Sigmoid colon (tissue), 7 donors: ENCODE data around the gene SMAD5. TPM values are rescaled to one million over a fixed set of nuclear protein-coding genes. Genes with fewer than 3 reads are reported as not detected.

Experiments
- DNase-seq: peaks from one replicate; pipeline ENCODE4 v3.0.0-alpha.2; 2019
- H3K27ac ChIP-seq, 4 donors: fragments of 200-600 bp; sonication (generic); one replicate each; pipeline ENCODE4 v1.5.1; 2016 to 2019; ENCODE audit warnings: mild to moderate bottlenecking in 1 of 4
- H3K27me3 ChIP-seq, 3 donors: fragments of 200-600 bp; sonication (generic); one replicate each; pipeline ENCODE4 v1.5.1; 2019; ENCODE audit warnings: mild to moderate bottlenecking in 1 of 3
- H3K36me3 ChIP-seq, 4 donors: fragments of 200-600 bp; sonication (generic); one replicate each; pipeline ENCODE4 v1.5.1; 2016 to 2019
- H3K4me1 ChIP-seq, 4 donors: fragments of 200-600 bp; sonication (generic); one replicate each; pipeline ENCODE4 v1.5.1; 2017 to 2019
- H3K4me3 ChIP-seq, 4 donors: fragments of 200-600 bp; sonication (generic); one replicate each; pipeline ENCODE4 v1.5.1; 2017 to 2019; ENCODE audit warnings: mild to moderate bottlenecking in 2 of 4, moderate library complexity in 1 of 4
- H3K9me3 ChIP-seq, 4 donors: fragments of 200-600 bp in 3 of 4; sonication (generic) in 3 of 4; one replicate each; pipeline versions ENCODE4 v1.5.1 to v1.6.1; 2013 to 2019
- EP300 ChIP-seq, 4 donors: sonication (generic); formaldehyde crosslinking; IDR thresholded peaks; one replicate each; pipeline ENCODE4 v1.6.1; 2017; ENCODE audit warnings: antibody characterized with exemption in 4 of 4
- POLR2A ChIP-seq, 2 donors: fragments of 450-650 bp; IDR thresholded peaks; one replicate each; pipeline ENCODE4 v1.6.1; 2016; ENCODE audit warnings: antibody characterized with exemption in 2 of 2, mild to moderate bottlenecking in 2 of 2, moderate library complexity in 2 of 2
- POLR2AphosphoS5 ChIP-seq, 4 donors: sonication (generic); formaldehyde crosslinking; IDR thresholded peaks; one replicate each; pipeline ENCODE4 v1.6.1; 2017; ENCODE audit warnings: antibody characterized with exemption in 4 of 4
- WGBS, 2 donors: extraction: QIAGEN DNeasy Blood & Tissue Kit; methylation state at CpG; one replicate each; pipeline ENCODE4 v1.1.7; 2013; 5-methylcytosine and 5-hydroxymethylcytosine counted together
- intact Hi-C: fragments of 100-400 bp; cut with DNase I; formaldehyde crosslinking; loops from one replicate; pipeline ENCODE4 v1.15.1; 2023
- polyA plus RNA-seq, 3 donors: library from polyadenylated mRNA; stranded (reverse); fragments of 200-250 nt; gene quantifications; one replicate each; pipeline ENCODE4 v1.2.3, GENCODE V29; 2013
- total RNA-seq, 4 donors: library from RNA; depleted of rRNA; stranded (reverse); fragments of >200 nt; gene quantifications; one replicate each; pipeline ENCODE4 v1.1.0, GENCODE V29; 2016
- TF ChIP-seq, protein P1 (sequence below), 4 experiments: fragments of 450-650 bp in 3 of 4; fragments of 200-600 bp in 1 of 4; IDR thresholded peaks; one replicate each; pipeline ENCODE4 v1.5.1; 2016 to 2019; ENCODE audit warnings: antibody characterized with exemption in 4 of 4, mild to moderate bottlenecking in 3 of 4, moderate library complexity in 2 of 4
- donor health status: healthy with polysubstance abuse.
- donor health status: Bipolar disorder and iron deficiency.
- donor health status: healthy.

Gene SMAD5
- total and polyA plus RNA-seq, 7 donors = 4.9 to 85.0 (median 47.6) TPM

GRCh38 chr5:136213919-136214493, 81.4 kb downstream of the SMAD5 start:
- intact Hi-C loops = loop anchor here (5.0 to 10.0 kb wide), 2 partner anchors 127 to 649 kb away; no protein-coding TSS in a partner anchor
- Histone ChIP-seq H3K4me1 (no peaks in the 10 kb centered on the region), H3K36me3 (no peaks in the 10 kb centered on the region), H3K27me3 (peaks cover 0 to 12% (median 7%) of the 10 kb centered on the region in 3 donors), H3K27ac (no peak overlapping the region), H3K4me3 (no peak overlapping the region), H3K9me3 (no peaks in the 10 kb centered on the region)
- TF ChIP-seq POLR2AphosphoS5 (IDR thresholded peaks at IDR 0.05) (no peak), POLR2A (IDR thresholded peaks at IDR 0.05) (no peak), EP300 (IDR thresholded peaks at IDR 0.05) (no peak)
- TF ChIP-seq, protein P1, sequence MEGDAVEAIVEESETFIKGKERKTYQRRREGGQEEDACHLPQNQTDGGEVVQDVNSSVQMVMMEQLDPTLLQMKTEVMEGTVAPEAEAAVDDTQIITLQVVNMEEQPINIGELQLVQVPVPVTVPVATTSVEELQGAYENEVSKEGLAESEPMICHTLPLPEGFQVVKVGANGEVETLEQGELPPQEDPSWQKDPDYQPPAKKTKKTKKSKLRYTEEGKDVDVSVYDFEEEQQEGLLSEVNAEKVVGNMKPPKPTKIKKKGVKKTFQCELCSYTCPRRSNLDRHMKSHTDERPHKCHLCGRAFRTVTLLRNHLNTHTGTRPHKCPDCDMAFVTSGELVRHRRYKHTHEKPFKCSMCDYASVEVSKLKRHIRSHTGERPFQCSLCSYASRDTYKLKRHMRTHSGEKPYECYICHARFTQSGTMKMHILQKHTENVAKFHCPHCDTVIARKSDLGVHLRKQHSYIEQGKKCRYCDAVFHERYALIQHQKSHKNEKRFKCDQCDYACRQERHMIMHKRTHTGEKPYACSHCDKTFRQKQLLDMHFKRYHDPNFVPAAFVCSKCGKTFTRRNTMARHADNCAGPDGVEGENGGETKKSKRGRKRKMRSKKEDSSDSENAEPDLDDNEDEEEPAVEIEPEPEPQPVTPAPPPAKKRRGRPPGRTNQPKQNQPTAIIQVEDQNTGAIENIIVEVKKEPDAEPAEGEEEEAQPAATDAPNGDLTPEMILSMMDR (IDR thresholded peaks at IDR 0.05) = no peak
- no peak for DNase-seq
- WGBS, 2 donors = 71 to 81% methylated on average over 9 of the region's 9 CpGs

DNA sequence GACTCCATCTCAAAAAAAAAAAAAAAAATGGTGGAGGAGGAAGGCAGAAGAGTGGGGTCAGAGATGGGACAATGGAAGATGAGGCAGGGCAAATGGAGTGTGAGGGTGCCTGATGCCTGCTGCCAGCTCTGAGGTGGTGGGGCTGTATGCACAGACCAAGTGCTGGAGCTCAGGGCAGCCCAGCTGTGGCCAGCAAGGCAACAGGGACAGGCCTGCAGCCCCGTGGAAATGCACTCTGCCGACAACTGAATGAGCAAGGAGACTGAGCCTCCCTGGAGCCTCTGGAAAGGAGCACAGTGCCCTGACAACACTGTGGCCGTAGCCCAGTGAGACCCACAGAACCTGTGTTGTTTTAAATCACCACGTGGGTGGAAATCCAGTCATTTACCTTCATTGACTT, 83.2 kb downstream of the SMAD5 start:
- H3K4me3 ChIP-seq = no peak overlapping the region
- peaks cover 0 to 3% (median 0%) of the 10 kb centered on the region in 4 donors for H3K9me3 ChIP-seq
- WGBS, 2 donors = 88 to 90% methylated on average over 4 of the region's 4 CpGs
- H3K36me3 ChIP-seq = no peaks in the 10 kb centered on the region
- peaks cover 0 to 12% (median 7%) of the 10 kb centered on the region in 3 donors for H3K27me3 ChIP-seq
- H3K27ac ChIP-seq = no peak overlapping the region
- intact Hi-C loops = loop anchor here (10.0 kb wide), 1 partner anchor 651 kb away; no protein-coding TSS in a partner anchor
- no peaks in the 10 kb centered on the region for H3K4me1 ChIP-seq
- TF ChIP-seq, protein P1 (IDR thresholded peaks at IDR 0.05) = no peak
- TF ChIP-seq EP300 (IDR thresholded peaks at IDR 0.05) (no peak), POLR2A (IDR thresholded peaks at IDR 0.05) (no peak), POLR2AphosphoS5 (IDR thresholded peaks at IDR 0.05) (no peak)
- no peak for DNase-seq

DNA sequence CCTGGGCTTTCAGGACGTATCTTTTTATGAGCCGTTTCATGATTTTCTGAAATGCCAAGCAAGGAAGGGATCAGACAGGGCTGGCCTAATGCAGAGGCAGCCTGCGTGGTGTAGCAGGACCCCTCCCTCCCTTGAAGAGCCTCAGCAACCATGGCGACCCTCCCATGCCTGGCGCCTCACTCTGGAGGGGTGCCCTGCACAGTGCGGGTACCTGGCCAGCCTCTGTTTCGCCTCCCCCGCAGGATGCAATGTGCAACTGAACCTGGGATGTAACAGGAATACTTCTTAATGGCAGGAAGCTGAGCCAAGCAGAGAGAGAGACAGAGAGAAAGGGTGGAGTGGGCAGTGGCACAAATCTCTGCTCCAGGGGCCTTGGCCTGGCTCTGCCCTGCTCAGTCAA, 83.6 kb downstream of the SMAD5 start:
- no peaks in the 10 kb centered on the region for H3K4me1 ChIP-seq
- DNase-seq = no peak
- no peaks in the 10 kb centered on the region for H3K36me3 ChIP-seq
- intact Hi-C loops = loop anchor here (10.0 kb wide), 1 partner anchor 651 kb away; no protein-coding TSS in a partner anchor
- peaks cover 0 to 12% (median 7%) of the 10 kb centered on the region in 3 donors for H3K27me3 ChIP-seq
- no peak overlapping the region for H3K4me3 ChIP-seq
- WGBS, 2 donors = 92% methylated on average over 8 of the region's 8 CpGs
- peaks cover 0 to 3% (median 0%) of the 10 kb centered on the region in 4 donors for H3K9me3 ChIP-seq
- TF ChIP-seq POLR2A (IDR thresholded peaks at IDR 0.05) (no peak), EP300 (IDR thresholded peaks at IDR 0.05) (no peak), POLR2AphosphoS5 (IDR thresholded peaks at IDR 0.05) (no peak)
- TF ChIP-seq, protein P1 (IDR thresholded peaks at IDR 0.05) = no peak
- no peak overlapping the region for H3K27ac ChIP-seq

- TF ChIP-seq POLR2AphosphoS5 (IDR thresholded peaks at IDR 0.05) (no peak), POLR2A (IDR thresholded peaks at IDR 0.05) (no peak), EP300 (IDR thresholded peaks at IDR 0.05) (no peak)
- TF ChIP-seq, protein P1 (IDR thresholded peaks at IDR 0.05) = no peak
- no peak overlapping the region for H3K27ac ChIP-seq
- no peak for DNase-seq
- 92 to 96% methylated on average over 4 of the region's 4 CpGs for WGBS, 2 donors
- intact Hi-C loops = no loop called here
- peaks cover 0 to 3% (median 0%) of the 10 kb centered on the region in 4 donors for H3K9me3 ChIP-seq
- no peaks in the 10 kb centered on the region for H3K4me1 ChIP-seq
- no peaks in the 10 kb centered on the region for H3K27me3 ChIP-seq
- H3K4me3 ChIP-seq = no peak overlapping the region
- H3K36me3 ChIP-seq = no peaks in the 10 kb centered on the region
These were observed 88.7 kb downstream of the SMAD5 start for GRCh38 chr5:136221340-136221739.
